Kidney epithelial cell (primary cell): ENCODE data around the gene SH3GL3. TPM values are rescaled to one million over a fixed set of nuclear protein-coding genes. Genes with fewer than 3 reads are reported as not detected.

ENCODE experiments used
- DNase-seq: peaks from one replicate; pipeline ENCODE4 v3.0.0-alpha.2; 2010; ENCODE audit warnings: low read depth
- H3K27me3 ChIP-seq: 2 replicates; pipeline ENCODE4 v1.6.0; 2011; ENCODE audit warnings: low read length; ENCODE audit not compliant: control insufficient read depth, insufficient read depth
- H3K36me3 ChIP-seq: 2 replicates; pipeline ENCODE4 v1.5.1; 2011; ENCODE audit warnings: low read length; ENCODE audit not compliant: control insufficient read depth, insufficient read depth
- H3K4me3 ChIP-seq: 2 replicates; pipeline ENCODE4 v1.5.1; 2011; ENCODE audit warnings: low read depth, mild to moderate bottlenecking, control low read depth, low read length
- total RNA-seq: library from RNA; depleted of rRNA; stranded (reverse); fragments of >200 nt; gene quantifications from 2 replicates; pipeline ENCODE4 v1.2.3, GENCODE V29; 2015
- TF ChIP-seq, protein P1 (sequence below): IDR thresholded peaks from 2 replicates; pipeline ENCODE4 v1.5.1; 2011; ENCODE audit warnings: mild to moderate bottlenecking, moderate library complexity, low read length, control low read depth, inconsistent platforms; ENCODE audit not compliant: insufficient read depth, poor library complexity, severe bottlenecking

The SH3GL3 gene
- total RNA-seq, 1 donor from 2014 or later, result 1.0 TPM

DNA sequence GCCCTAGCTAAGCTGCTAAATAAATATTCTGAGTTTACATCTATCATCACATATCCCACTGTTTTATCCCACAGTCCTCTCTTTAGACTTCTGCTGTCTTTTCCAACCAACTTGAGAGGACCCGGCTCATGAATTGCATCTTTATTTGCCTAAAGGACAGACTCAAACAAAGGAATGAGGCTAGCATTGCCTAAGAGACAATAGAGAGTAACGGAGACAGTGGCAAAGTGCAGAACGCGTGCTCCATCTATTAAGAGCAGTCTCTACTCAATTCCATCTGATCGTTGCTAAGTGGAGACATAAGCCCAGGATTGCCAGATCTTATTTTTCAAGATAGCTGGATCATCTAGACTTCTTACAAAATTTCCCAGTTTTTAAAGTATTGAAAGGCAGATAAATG lies 209.1 kb downstream of the SH3GL3 start:
- no peaks in the 10 kb centered on the region for H3K36me3 ChIP-seq

DNA sequence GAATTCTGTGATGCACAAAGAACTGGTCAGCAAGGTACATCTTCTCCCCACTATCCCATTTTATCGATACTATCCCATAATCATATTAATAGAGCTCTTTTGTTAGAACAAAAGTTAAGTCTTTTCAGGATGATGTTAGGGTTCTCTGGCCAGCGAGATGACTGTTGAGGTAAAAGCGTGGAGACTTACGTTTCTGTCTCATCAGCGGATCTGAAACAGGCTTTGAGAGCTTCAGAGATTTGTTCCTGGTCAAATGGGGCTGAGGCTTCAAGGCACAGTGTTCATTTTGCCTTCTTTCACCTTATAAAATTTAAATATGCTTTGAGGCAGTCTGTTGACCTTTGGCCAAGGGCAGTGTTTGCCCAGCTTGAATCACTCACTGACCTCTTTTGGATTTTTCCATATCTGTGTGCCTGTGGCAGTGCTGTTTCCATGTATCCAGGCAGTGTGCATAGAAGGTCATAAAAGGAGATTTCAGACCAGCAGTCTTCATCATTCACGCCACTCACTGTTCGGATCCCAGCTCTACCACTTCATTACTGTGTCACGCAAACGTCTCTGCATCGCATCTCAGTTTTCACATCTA lies 209.9 kb downstream of the SH3GL3 start:
- DNase-seq, result no peak
- TF ChIP-seq, protein P1, sequence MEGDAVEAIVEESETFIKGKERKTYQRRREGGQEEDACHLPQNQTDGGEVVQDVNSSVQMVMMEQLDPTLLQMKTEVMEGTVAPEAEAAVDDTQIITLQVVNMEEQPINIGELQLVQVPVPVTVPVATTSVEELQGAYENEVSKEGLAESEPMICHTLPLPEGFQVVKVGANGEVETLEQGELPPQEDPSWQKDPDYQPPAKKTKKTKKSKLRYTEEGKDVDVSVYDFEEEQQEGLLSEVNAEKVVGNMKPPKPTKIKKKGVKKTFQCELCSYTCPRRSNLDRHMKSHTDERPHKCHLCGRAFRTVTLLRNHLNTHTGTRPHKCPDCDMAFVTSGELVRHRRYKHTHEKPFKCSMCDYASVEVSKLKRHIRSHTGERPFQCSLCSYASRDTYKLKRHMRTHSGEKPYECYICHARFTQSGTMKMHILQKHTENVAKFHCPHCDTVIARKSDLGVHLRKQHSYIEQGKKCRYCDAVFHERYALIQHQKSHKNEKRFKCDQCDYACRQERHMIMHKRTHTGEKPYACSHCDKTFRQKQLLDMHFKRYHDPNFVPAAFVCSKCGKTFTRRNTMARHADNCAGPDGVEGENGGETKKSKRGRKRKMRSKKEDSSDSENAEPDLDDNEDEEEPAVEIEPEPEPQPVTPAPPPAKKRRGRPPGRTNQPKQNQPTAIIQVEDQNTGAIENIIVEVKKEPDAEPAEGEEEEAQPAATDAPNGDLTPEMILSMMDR, result no peak
- Histone ChIP-seq H3K36me3 (no peaks in the 10 kb centered on the region), H3K4me3 (no peak overlapping the region), H3K27me3 (peaks cover 11% of the 10 kb centered on the region)

More for the DNA sequence above, 209.1 kb downstream of the SH3GL3 start:
- Histone ChIP-seq H3K4me3 (no peak overlapping the region), H3K27me3 (peaks cover 11% of the 10 kb centered on the region)
- DNase-seq, result no peak
- TF ChIP-seq, protein P1, result no peak

DNA sequence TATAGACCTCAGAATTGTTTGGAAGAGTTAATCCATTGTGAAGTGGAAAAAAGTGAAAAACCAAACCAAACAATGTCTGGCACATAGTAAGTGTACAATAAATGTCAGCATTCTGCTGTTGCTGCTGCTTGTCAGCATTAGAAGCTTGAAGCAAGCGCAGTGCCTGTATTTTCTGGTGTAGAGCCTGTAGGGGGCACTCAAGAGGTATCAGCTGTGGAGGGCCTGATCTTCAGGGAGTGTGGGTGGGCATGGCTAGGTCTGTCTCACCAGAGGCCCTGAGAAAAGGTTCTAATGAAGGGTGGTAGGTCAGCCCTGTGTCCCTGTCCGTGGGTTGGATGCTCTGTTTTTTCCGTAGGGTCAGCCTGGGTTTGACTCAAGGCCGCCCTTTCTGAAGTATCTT lies 210.4 kb downstream of the SH3GL3 start:
- no peak for DNase-seq
- H3K27me3 ChIP-seq, result peaks cover 11% of the 10 kb centered on the region
- TF ChIP-seq, protein P1, result peak; percentile 37
- no peak overlapping the region for H3K4me3 ChIP-seq
- H3K36me3 ChIP-seq, result no peaks in the 10 kb centered on the region

DNA sequence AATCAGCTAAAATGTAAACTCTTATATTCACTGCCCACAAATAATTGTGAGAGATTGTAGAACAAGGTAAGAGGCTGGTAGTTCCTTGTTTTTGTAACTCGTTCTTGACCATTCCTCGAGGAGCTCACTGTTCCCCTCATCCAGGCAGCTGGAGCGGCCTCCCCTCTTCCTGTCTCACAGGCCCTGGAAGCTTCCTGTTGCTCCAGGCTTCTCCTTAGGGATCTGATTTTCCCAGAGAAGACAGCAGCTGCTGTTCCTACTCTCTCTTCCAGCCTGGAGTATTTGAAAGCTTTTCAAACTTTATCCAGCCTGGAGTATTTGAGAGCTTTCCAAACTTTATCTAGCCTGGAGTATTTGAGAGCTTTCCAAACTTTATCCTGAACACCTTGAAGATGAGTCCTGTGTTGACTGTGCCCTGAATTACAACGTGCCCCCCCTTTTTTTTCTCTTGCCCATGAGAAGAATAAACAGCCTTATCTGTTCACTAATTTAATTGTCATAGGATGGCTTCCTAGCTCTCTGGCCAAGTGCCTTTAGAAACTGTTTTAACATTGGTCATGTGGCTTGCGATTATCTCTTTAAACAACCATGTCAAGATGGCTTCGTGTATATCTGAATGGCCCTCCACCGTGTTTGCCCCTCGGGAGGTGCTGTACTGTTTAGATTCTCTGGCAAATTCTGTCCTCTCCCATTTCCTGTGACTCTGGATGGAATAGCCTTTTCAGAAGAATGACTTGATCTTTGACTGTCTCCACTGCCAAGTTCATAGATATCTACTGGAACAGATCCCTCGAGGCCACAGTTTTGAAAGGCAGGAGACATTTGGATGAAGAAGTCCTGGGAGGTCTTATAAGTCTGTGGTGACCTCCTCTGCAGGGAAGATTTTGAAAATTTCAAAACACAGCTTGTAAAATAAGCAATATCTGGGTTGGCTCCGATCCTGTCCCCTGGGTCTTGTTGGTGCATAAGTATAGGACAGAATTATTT lies 211.6 kb downstream of the SH3GL3 start:
- Histone ChIP-seq H3K4me3 (no peak overlapping the region), H3K27me3 (peaks cover 7% of the 10 kb centered on the region), H3K36me3 (no peaks in the 10 kb centered on the region)
- no peak for DNase-seq
- TF ChIP-seq, protein P1, result no peak

DNA sequence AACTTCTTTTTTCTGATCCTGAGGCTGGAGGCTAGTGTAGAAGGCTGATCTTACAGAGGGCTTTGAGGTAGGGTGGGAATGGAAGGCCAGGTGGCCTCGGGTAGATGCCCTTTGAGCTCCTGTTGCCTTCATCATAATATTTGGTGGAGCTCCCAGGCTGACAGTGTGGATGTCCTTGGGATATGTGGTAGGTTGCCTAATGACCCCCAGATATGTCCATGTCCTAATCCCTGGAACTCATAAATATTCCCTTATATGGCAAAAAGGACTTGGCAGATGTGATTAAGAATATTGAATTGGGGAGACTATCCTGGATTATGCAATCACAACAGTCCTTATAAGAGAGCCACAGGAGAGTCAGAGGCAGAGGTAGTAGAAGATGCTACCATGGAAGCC lies 212.3 kb downstream of the SH3GL3 start:
- Histone ChIP-seq H3K4me3 (no peak overlapping the region), H3K36me3 (no peaks in the 10 kb centered on the region), H3K27me3 (peaks cover 4% of the 10 kb centered on the region)
- TF ChIP-seq, protein P1, result no peak
- no peak for DNase-seq
